GM18511 (cell line): Measurements from ENCODE around the gene TBX2.

Source experiments
- ATAC-seq: cut with Tn5 transposase; IDR thresholded peaks from one replicate; pipeline ENCODE4 v1.9.1; 2021; ENCODE audit warnings: mild to moderate bottlenecking, moderate library complexity; ENCODE audit not compliant: unreplicated experiment

TBX2 gene

DNA sequence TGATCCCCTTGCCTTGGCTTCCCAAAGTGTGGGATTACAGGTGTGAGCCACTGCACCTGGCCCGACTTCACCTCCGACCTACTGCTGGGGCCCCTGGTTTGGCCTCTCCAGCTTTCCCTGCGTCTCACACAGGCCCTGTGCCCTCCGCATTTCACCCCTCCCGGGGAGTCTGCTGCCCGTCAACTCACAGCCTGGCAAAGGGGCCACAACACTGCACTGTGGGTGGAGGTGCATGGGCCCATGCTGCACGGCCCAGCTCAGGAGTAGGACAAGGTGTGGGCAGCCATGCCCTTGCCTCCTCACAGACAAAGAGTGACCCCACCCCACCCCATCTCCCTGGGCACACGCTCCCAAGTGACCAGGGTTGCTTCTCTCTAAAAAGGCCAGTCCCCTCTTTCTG, 12.6 kb upstream of the TBX2 start:
- no peak for ATAC-seq

DNA sequence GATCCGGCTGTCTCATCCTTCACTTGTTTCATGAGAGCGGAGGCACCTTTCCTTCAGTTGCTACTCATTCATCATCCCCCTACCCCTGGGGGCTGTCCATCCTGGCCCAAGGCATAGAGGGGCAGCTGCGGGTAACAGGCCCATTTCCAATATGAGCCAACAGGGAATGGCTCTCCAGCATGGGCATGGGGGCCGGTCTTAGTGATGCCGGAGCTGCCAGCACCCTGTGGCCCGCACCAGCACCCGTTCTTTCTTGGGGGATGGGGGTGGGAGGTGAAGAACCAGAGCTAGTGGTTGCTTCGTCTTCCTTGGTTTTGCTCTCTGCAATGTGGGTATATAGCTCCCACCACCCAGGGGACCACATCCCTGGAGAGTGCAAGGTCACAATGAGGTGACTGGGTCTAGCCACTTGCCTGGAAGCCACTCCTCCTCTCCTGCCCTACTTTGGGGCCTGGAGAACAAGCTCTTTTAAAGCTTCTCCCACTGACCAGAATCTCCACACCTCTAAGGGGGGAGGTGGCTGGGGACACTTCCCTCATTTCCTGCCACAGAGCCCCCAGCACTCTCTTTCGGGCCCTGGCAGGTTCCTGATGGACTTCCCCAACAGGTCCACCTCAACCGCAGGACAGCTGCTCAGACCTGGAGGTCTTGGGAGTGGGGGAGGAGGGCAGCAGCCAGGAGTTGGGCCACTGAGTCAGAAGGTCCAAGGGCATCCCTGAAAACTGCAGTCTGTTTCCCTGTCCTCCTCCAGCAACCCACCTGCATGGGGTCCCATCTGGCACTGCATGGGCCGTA, 11.9 kb upstream of the TBX2 start:
- no peak for ATAC-seq

GRCh38 chr17:61388561-61389356, 10.9 kb upstream of the TBX2 start:
- no peak for ATAC-seq

DNA sequence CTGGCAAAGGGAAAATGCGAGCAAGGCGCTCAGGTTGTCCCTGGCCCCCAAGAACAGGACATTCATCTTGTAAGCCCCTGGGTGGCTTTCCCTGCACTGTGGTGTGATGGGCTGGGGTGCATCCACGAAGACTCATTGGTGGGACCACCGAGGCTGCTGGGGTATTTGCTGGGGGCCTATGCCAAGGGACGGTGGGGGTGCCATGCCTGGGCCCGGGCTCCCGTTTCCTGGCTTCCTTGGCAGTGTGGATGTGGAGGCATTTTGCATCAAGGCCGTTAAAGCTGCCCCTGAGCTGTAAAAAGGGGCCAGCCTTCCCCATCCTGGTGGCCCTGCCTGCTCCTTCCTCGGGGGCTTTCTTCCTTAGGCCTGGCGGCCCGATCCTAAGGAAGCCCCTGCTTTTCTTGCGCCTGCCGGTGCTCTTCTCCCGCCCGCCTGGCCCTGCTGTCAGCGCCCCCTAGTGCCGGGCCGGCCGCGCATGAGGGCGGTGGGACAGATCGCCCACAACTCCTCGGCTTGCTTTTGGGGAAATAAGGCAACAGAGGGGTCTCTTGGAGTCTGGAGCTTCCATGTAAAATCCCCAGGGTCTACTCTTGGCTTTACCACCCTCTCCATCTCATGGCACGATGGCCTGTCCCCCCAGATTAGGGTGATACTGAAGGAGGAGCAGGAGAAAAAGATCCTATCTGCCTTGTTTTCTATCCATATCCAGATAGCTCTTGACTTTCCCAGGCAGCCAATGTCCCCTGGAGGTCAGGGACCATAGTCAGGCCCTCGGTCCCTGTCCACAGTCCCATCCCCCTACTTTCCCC, 9.8 kb upstream of the TBX2 start:
- no peak for ATAC-seq

GRCh38 chr17:61390479-61390791, 9.2 kb upstream of the TBX2 start:
- no peak for ATAC-seq

- no peak for ATAC-seq
Observed at GRCh38 chr17:61391595-61392291, 7.9 kb upstream of the TBX2 start.

GRCh38 chr17:61392679-61393078, 7.0 kb upstream of the TBX2 start:
- ATAC-seq = no peak

- no peak for ATAC-seq
Observed at GRCh38 chr17:61393550-61393903, 6.1 kb upstream of the TBX2 start.

- no peak for ATAC-seq
Observed at GRCh38 chr17:61393904-61394629, 5.6 kb upstream of the TBX2 start.

DNA sequence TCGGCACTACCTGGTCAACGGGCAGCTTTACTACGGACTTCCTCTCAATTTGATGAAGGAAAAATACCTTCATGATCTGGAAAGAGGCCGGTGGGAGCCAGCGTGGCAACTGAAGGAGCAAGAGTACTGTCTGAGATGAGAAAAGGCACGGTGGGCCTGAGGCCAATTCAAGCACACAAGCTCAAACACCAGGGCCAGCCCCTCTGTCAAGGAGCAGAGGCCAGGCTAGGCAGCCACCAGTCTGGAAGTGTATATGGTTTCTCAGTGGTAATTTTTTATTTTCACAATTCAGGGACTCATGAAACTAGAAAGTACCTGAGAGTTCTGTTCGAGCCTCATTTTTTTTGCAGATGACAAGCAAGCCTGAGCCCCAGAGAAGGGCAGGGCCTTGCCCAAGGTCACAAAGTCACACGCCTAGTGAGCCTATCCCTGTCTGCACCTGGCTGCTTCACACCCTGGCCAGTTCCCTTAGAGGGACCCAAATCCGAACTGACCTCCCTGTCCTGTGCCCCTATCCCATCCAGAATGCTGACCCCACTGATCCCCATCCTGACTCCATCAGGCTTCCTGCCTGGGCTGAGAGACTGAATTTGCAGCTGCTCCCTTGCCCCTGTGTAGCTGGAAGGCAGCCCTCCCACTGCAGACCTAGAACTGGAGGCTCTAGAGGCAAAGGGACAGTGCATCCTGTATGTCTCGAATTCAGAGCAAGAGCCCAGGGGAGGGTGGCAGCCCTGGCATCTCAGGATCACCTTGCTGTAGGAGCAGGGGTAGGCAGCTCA, 4.8 kb upstream of the TBX2 start:
- ATAC-seq = no peak

DNA sequence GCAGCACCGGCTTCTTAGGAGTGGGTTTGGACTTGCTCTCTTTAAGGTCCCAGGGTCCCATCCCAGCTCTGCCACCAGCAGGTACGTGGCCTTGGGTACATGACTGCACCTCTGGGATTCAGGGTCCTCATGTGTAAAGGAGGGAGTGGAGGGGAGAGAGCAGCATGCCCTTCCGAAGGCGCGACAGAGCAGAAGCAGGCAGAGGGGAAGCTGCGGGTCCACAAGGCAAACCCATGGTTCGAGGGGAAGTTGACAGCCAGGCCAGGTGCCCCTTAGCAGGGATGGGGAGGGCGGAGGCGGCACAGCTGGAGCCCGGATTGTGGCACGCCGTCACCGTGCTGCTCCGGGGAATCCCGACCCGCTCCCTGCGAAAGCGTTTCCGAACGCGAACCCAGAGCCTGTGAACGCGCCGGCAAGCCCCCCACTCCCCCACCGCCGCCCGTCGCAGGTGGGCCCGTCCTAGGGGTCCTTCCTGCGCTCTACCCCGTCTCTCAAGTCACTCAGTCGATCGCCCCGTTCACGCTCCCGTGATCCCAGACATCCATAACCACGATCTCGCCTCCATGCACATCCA, 4.1 kb upstream of the TBX2 start:
- no peak for ATAC-seq

- no peak for ATAC-seq
Observed at GRCh38 chr17:61395983-61396585, 3.6 kb upstream of the TBX2 start.

DNA sequence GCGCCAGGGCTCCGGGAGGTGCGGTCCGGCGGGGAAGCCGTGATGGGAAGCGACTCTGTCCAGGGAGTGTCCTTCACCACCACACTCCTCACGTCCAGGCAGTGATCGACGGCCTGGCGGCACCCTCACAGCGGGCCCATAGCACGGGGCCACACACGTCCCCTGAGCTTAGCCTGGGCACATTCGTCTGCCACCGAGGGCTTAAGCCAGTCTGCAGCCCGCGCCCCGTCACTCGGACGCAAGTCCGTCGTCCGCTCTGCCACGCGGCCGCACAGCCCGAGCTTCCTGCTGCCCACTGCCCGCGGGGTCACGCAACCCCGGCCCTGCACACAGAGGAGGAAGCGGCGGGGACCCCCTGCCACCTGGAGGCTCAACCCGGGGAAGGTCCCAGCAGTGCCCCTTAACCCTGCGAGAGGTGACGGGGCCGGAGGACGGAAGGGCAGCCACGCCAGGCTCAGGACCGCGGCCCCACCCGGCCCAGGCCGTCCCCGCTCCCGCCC, 3.0 kb upstream of the TBX2 start:
- no peak for ATAC-seq

- no peak for ATAC-seq
Observed at GRCh38 chr17:61397086-61397842, 2.4 kb upstream of the TBX2 start.

DNA sequence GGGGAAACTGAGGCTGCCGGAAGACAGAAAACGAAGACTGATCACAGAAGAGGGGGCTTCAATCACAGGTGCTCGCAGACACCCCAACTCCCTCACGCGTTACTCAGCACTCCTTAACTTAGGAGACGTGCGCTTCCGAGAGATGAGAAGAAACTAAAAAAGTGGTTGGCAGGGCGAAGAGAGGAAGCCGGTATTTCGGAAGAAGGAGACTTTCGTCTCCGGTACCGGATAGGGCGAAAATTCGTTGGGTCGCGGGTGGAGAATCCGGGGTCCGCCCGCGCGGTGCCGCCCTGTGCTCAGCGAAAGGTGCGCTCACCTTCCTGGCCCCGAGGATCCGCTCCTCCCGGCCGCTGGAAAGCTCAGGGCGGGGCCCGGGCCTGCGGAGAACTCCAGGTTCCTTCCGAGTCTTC, 917 bp upstream of the TBX2 start:
- no peak for ATAC-seq

DNA sequence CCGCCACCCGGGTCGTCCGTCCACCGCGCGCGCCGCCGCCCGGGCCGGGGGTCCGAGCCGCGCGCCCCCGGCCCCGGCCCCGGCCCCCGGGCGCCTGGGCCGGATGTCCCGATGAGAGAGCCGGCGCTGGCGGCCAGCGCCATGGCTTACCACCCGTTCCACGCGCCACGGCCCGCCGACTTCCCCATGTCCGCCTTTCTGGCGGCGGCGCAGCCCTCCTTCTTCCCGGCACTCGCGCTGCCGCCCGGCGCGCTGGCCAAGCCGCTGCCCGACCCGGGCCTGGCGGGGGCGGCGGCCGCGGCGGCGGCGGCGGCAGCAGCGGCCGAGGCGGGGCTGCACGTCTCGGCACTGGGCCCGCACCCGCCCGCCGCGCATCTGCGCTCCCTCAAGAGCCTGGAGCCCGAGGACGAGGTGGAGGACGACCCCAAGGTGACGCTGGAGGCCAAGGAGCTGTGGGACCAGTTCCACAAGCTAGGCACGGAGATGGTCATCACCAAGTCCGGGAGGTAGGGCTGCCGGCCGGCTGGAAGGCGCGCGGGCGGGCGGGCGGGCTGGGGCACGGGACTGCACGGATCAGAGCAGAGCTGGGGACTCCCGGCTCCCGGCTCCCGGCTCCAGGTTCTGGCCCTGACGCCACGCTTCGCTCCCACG, 548 bp downstream of the TBX2 start:
- no peak for ATAC-seq

DNA sequence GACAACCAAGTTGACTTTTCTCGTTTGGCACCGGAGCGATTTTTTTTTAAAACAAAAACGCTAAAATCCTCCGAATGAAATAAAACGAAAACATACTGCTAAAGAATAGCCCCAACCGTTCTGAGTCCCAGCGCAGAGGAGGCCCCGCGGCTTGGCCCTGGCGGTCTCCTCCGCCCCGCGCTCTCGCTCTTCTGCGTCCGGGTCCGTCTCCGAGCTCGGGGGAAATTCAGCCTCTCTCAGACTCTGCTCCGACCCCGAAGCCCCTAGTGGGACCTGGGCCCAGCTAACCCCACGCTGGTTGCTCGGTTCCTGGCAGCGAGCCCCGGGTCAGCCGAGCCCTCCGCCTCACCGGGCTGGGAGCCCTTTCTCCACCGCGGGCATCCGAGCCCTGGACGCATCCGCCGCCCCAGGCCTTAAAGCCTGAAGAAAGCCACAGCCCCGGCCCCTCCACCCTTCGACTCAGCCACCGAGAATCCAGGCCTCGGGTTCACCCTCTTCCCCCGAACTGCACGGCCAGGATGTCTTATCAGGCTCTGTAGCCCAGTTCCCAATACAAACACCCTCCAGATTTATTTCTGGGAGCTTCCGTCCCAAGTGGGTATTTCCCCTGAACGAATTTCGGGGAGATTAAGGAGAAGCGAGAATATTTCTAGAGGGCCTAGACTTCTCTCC, 1.2 kb downstream of the TBX2 start:
- no peak for ATAC-seq
